Retinal pigment epithelial cell (primary cell): Measurements from ENCODE around the gene TRAF1.

Experiments
- DNase-seq: peaks from one replicate; pipeline ENCODE4 v3.0.0-alpha.2; 2010; ENCODE audit warnings: low read depth
- H3K4me3 ChIP-seq: 2 replicates; pipeline ENCODE4 v1.5.1; 2011; ENCODE audit warnings: mild to moderate bottlenecking, low read length, control low read depth, moderate library complexity
- TF ChIP-seq, protein P1 (sequence below): conservative IDR thresholded peaks from 2 replicates; pipeline ENCODE4 v1.5.1; 2011; ENCODE audit warnings: low read depth, low read length, control low read depth, inconsistent platforms

TRAF1 gene

DNA sequence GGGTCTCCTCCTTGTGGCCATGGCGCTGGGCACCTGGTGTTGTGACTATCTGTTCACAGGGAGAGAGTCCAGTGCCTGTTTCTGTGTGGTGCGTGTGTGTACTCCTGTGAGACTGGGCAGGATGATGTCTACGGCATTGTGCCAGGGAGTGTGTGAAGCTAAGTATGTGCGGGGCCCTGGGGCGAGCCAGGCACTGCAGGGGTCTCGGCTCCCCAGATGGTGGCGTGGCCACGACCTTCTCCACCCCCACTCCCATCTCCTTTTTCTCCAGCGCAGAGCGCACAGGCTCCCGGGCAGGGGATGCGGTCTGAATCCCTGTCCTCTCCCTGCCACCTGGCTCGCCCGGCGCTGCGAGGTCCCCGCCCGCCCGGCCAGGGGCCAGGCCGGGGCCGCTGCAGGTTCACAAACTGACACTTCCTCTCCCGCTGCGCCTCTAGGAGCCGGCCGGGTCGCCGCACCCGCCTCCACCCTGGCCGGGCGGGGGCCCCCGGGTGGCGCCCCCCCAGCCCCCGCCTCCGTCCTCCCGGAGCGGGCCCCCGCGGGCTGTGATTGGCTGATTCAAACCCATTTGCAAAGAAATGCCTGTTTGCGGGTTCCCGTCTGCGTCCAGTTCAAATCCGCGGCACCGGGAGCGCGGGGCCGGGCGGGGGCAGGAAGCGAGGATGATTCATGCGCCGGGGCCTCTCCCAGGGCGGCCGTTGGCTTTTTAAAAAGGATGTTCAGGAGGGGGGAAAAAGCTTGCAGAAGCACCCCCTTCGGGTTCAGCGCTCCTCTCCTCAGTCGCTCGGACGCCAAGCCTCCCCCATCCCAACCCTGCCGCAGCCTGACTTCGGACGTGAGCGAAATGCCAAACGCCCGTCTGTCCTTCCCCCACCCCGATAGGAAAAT lies 50.4 kb downstream of the TRAF1 start:
- peak overlapping the region; percentile 73 for H3K4me3 ChIP-seq
- TF ChIP-seq, protein P1, sequence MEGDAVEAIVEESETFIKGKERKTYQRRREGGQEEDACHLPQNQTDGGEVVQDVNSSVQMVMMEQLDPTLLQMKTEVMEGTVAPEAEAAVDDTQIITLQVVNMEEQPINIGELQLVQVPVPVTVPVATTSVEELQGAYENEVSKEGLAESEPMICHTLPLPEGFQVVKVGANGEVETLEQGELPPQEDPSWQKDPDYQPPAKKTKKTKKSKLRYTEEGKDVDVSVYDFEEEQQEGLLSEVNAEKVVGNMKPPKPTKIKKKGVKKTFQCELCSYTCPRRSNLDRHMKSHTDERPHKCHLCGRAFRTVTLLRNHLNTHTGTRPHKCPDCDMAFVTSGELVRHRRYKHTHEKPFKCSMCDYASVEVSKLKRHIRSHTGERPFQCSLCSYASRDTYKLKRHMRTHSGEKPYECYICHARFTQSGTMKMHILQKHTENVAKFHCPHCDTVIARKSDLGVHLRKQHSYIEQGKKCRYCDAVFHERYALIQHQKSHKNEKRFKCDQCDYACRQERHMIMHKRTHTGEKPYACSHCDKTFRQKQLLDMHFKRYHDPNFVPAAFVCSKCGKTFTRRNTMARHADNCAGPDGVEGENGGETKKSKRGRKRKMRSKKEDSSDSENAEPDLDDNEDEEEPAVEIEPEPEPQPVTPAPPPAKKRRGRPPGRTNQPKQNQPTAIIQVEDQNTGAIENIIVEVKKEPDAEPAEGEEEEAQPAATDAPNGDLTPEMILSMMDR: peak; percentile 20
- no peak for DNase-seq

DNA sequence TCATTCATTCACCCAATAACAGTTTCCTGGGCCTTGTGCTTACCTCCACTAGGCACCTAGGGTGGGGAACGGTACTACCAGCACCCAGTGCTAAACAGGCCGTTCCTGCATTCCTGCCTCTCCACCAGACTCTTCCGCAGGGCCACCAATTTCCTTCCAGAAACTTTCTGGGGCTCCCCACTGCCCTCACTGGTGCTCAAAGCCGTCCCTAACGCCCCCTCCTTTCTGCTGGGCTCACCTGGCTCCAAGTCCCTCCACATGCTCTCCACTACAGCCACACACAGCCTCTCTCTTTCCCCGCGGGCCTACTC lies 51.0 kb downstream of the TRAF1 start:
- peak overlapping the region; percentile 73 for H3K4me3 ChIP-seq
- DNase-seq: no peak
- TF ChIP-seq, protein P1: no peak

GRCh38 chr9:120875195-120875565 lies 51.4 kb downstream of the TRAF1 start:
- DNase-seq: no peak
- H3K4me3 ChIP-seq: peak overlapping the region; percentile 73
- TF ChIP-seq, protein P1: no peak

- TF ChIP-seq, protein P1: no peak
- no peak overlapping the region for H3K4me3 ChIP-seq
- no peak for DNase-seq
Observed at GRCh38 chr9:120874226-120875194, 52.1 kb downstream of the TRAF1 start.

DNA sequence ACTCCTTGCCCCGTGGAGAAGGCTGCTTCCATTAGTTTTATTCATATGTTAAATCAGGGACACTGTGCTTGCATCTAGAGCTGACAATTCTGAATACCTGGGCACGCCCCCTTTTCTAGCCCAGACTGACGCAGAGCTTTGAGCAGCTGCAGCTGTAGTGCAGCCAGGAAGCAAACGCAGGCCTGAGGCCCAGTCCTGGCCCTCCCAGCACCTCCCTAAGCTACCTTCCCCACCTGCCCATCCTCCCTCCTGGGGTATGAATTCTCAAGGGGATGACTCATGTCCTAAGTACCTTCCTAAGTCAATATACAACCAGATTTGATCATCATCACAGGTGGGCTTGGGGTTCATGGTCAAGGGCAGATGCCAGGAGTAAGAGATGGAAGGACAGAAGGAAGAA lies 53.1 kb downstream of the TRAF1 start:
- no peak overlapping the region for H3K4me3 ChIP-seq
- no peak for DNase-seq
- TF ChIP-seq, protein P1: no peak

DNA sequence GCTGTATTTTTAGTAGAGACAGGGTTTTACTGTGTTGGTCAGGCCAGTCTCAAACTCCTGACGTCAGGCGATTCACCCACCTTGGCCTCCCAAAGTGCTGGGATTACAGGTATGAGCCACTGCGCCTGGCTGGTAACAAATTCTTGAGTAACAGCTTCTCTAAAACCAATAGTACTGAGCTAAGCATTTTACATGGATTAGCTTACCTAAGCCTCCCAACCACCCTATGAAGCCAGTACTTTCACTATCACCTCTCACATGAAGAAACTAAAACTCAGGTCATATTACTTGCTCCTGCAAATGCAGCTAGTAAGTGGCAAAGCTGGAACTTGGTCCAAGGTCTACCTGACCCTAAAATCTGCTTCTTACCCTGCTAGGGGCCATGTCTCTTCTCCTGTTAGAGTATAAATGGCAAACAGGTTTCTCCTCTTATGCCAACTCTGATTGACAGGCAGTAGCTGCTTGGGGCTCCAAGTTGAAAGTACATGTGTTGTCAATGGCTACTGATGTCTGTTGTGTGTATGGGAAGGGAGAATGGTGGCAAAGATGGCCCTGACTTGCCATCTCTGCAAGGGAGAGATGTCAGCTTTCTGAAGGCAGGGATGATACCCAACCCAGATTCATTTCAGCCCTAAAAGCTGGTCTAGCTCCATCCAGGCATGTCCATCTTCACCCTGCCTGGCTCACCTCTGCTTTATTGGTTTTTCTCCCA lies 53.6 kb downstream of the TRAF1 start:
- DNase-seq: no peak
- H3K4me3 ChIP-seq: no peak overlapping the region
- TF ChIP-seq, protein P1: no peak
